ENCODE measurements around the gene WDR83.
"Not testable (repeated sequence)": the region's sequence is repeated elsewhere in the genome, so short reads cannot be mapped to it uniquely, and the experiment has no call there.

The WDR83 gene

GRCh38 chr19:12629215-12629614 lies 37.4 kb upstream of the WDR83 start:
- TF ChIP-seq CTCF (IDR thresholded peaks at IDR 0.05; ENCODE audit: extremely low read depth, missing control alignments) = no peak
- no peak for DNase-seq (ENCODE audit: low spot score)

DNA sequence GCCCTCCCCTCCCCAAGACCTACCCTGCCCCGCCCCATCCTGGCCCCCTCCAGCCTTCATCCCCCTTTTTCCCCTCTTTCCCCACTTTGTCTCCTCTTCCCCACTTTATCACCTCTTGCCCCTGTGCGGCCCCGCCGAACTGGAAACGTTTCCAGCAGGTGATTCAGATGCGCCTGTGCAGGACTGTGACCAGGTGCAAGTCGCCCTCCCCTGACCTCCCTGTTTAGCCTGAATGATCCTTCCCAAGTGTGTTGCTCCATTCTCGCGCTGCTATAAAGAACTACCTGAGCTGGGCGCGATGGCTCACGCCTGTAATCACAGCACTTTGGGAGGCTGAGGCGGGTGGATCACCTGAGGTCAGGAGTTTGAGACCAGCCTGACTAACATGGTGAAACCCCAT lies 30.0 kb upstream of the WDR83 start:
- no peak for TF ChIP-seq CTCF (IDR thresholded peaks at IDR 0.05; ENCODE audit: extremely low read depth, missing control alignments)
- no peak for DNase-seq (ENCODE audit: low spot score)

- TF ChIP-seq CTCF (IDR thresholded peaks at IDR 0.05; ENCODE audit: extremely low read depth, missing control alignments) = no peak
- DNase-seq (ENCODE audit: low spot score) = no peak
Observed at GRCh38 chr19:12638611-12639182, 27.9 kb upstream of the WDR83 start.

- TF ChIP-seq CTCF (IDR thresholded peaks at IDR 0.05; ENCODE audit: extremely low read depth, missing control alignments) = peak; percentile 89
- peak; percentile 87 for DNase-seq (ENCODE audit: low spot score)
Observed at GRCh38 chr19:12639901-12640613, 26.6 kb upstream of the WDR83 start.

DNA sequence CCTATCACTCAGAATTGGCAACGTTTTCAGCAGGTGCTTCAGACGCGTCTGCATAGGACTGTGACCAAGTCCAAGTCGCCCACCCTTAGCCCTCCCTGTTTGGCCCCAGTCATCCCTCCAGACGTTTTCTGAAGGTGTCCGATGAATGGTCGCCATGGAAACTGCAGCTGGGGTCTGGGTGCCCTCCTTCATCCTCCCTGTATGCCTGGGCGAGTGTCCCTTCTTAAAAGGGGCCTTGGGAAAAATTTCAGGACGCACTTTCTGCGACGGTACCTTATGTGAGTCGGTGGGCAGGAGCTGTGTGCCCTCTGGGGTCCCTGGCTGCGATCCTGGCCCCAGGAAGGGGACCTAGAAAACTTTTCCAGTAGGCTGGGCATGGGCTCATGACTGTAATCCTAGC lies 25.2 kb upstream of the WDR83 start:
- DNase-seq (ENCODE audit: low spot score) = no peak

GRCh38 chr19:12642506-12642905 lies 24.1 kb upstream of the WDR83 start:
- TF ChIP-seq CTCF (IDR thresholded peaks at IDR 0.05; ENCODE audit: extremely low read depth, missing control alignments) = no peak
- DNase-seq (ENCODE audit: low spot score) = no peak

More for the DNA sequence above, 25.2 kb upstream of the WDR83 start:
- no peak for TF ChIP-seq CTCF (IDR thresholded peaks at IDR 0.05; ENCODE audit: extremely low read depth, missing control alignments)

GRCh38 chr19:12643716-12644115 lies 22.9 kb upstream of the WDR83 start:
- DNase-seq (ENCODE audit: low spot score) = not testable (repeated sequence)

- TF ChIP-seq CTCF (IDR thresholded peaks at IDR 0.05; ENCODE audit: extremely low read depth, missing control alignments) = no peak
- no peak for DNase-seq (ENCODE audit: low spot score)
Observed at GRCh38 chr19:12646551-12646950, 20.1 kb upstream of the WDR83 start.
